ENCODE results near the gene ECHS1. TPM values are rescaled to one million over a fixed set of nuclear protein-coding genes. Genes with fewer than 3 reads are reported as not detected.
A peak's percentile ranks its signal among the peaks of the same experiment; 100 is the strongest.

Gene ECHS1
- total RNA-seq, 1 experiment from 2014 or later = 120 TPM

GRCh38 chr10:133403359-133403758 lies 30.2 kb upstream of the ECHS1 start:
- Histone ChIP-seq H3K9me3 (peaks cover 4% of the 10 kb centered on the region; the same call in 1 of the 2 replicates), H3K4me3 (no peak overlapping the region), H3K36me3 (peaks cover 75% of the 10 kb centered on the region), H3K27me3 (no peaks in the 10 kb centered on the region)
- no peak for DNase-seq

DNA sequence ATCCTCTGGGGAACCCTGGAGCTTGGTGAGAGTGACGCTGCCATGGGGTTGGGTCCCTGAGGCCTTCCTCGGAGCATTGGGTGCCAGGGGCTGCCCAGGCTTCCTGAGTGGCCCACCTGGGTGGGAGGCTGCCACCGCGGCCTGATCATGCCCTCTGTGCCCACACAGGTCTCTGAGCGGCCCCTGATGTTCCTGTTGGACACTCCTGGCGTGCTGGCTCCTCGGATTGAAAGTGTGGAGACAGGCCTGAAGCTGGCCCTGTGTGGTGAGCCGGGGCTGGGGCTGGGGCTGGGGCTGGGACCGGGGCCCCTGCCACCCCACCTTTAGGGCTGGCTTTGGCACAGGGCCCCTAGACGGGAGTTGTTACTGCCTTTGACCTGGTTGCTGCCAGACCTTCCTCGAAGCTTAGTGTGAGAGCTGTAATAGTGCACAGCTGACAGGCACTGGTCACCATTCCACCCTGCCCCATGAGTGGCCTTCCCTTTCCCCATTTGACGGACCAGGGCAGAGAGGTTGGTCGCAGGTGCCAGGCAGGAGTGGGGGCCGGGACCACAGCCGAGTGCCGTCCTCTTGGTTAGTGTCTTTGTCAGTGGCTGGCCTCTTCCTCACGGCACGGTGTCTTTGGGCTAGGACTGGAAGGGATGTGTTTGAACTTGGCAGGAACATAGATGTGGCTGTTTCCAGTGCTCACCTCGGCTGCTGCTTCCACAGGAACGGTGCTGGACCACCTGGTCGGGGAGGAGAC lies 29.0 kb upstream of the ECHS1 start:
- no peak overlapping the region for H3K4me3 ChIP-seq
- no peaks in the 10 kb centered on the region for H3K9me3 ChIP-seq
- DNase-seq = no peak
- no peaks in the 10 kb centered on the region for H3K27me3 ChIP-seq
- peaks cover 69% of the 10 kb centered on the region for H3K36me3 ChIP-seq

DNA sequence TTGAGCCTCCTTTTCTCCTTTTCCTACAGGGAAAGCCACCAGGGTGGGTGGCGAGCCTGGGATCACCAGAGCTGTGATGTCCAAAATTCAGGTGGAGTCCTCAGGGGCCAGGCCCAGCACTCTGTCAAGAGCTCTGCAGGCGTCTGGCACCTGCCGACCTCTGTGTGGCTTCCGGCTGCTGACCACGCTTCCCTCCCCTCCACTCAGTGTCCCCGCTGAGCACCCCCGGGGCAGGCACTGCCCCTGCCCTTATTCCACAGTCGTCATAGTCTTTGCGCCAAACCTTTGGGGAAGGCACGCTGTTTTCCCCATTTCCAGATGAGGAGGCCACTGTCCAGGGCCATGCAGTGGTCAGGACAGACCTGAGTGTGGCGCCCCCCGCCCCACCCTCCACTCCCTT lies 28.3 kb upstream of the ECHS1 start:
- no peaks in the 10 kb centered on the region for H3K9me3 ChIP-seq
- no peak for DNase-seq
- no peaks in the 10 kb centered on the region for H3K27me3 ChIP-seq
- peaks cover 62% of the 10 kb centered on the region for H3K36me3 ChIP-seq
- no peak overlapping the region for H3K4me3 ChIP-seq

GRCh38 chr10:133400624-133401424 lies 27.7 kb upstream of the ECHS1 start:
- Histone ChIP-seq H3K36me3 (peaks cover 64% of the 10 kb centered on the region), H3K4me3 (no peak overlapping the region), H3K9me3 (no peaks in the 10 kb centered on the region), H3K27me3 (no peaks in the 10 kb centered on the region)
- DNase-seq = no peak

- Histone ChIP-seq H3K36me3 (peaks cover 56% of the 10 kb centered on the region), H3K27me3 (no peaks in the 10 kb centered on the region), H3K4me3 (no peak overlapping the region), H3K9me3 (no peaks in the 10 kb centered on the region)
- no peak for DNase-seq
Measured at GRCh38 chr10:133399123-133399601, 26.0 kb upstream of the ECHS1 start.

- Histone ChIP-seq H3K9me3 (no peaks in the 10 kb centered on the region), H3K4me3 (no peak overlapping the region), H3K27me3 (no peaks in the 10 kb centered on the region), H3K36me3 (peaks cover 51% of the 10 kb centered on the region)
- DNase-seq = no peak
Measured at GRCh38 chr10:133397938-133398337, 24.8 kb upstream of the ECHS1 start.

GRCh38 chr10:133396035-133396624 lies 23.0 kb upstream of the ECHS1 start:
- Histone ChIP-seq H3K27me3 (no peaks in the 10 kb centered on the region), H3K4me3 (no peak overlapping the region), H3K36me3 (peaks cover 42% of the 10 kb centered on the region), H3K9me3 (no peaks in the 10 kb centered on the region)
- no peak for DNase-seq

DNA sequence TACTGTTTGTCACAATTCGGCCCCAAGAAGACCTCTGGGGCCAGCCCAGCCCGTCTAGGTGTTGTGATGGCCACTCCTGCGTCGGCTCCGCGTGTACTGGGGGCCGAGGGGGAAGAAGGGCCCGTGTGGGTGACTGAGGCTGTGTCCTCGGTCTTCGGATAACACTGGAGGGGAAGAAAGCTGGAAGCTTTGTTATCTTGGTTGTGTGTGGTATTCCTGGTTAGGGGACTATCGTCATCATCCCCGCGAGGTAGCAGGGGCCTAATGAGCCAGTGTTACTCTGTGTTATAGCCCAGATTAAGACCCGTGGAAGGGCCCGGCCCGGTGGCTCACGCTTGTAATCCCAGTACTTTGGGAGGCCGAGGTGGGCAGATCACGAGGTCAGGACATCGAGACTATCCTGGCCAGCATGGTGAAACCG lies 21.7 kb upstream of the ECHS1 start:
- Histone ChIP-seq H3K36me3 (peaks cover 33% of the 10 kb centered on the region), H3K27me3 (no peaks in the 10 kb centered on the region)
- no peak for DNase-seq

GRCh38 chr10:133394064-133394663 lies 21.0 kb upstream of the ECHS1 start, which contains the start of gene MTG1:
Gene MTG1, plus strand, starts transcription at chr10:133394157. Its CDS starts 64 bp downstream, at chr10:133394221.
- Histone ChIP-seq H3K4me3 (peak within 1 kb of the TSS; percentile 97), H3K27me3 (no peaks in the 10 kb centered on the region), H3K36me3 (peaks cover 26% of the 10 kb centered on the region), H3K9me3 (no peaks in the 10 kb centered on the region)
- peak; percentile 93 for DNase-seq

More for the DNA sequence above, 21.7 kb upstream of the ECHS1 start:
- no peaks in the 10 kb centered on the region for H3K9me3 ChIP-seq
- H3K4me3 ChIP-seq = peak overlapping the region; percentile 97

DNA sequence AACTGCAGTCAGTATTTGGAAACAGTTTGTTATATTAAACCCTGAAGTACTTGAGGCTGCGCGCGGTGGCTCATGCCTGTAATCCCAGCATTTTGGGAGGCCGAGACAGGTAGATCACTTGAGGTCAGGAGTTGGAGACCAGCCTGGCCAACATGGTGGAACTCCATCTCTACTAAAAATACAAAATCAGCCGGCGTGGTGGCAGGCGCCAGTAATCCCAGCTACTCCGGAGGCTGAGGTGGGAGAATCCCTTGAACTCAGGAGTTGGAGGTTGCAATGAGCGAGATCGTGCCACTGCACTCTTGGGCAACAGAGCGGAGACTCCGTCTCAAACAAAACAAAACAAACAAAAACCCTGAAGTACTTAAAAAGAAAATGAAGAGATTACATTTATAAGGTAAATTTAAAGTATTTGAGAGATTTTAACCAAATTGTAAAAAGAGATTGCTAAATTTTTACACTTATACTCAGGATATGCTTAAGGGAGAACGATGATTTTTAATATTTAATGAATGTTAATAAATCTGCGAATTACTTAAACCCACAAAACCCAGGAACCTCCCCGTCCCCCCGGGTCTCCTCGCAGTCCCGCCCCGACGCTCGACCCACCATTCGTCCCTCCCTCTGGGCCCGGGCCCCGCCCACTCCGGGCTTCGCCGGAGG lies 20.4 kb upstream of the ECHS1 start:
- H3K4me3 ChIP-seq = peak overlapping the region; percentile 97
- no peak for DNase-seq
- peaks cover 20% of the 10 kb centered on the region for H3K36me3 ChIP-seq

GRCh38 chr10:133391761-133392518 lies 18.8 kb upstream of the ECHS1 start:
- H3K4me3 ChIP-seq = no peak overlapping the region
- no peaks in the 10 kb centered on the region for H3K27me3 ChIP-seq
- peaks cover 14% of the 10 kb centered on the region for H3K36me3 ChIP-seq
- DNase-seq = no peak
- H3K9me3 ChIP-seq = no peaks in the 10 kb centered on the region

More for the DNA sequence above, 20.4 kb upstream of the ECHS1 start:
- H3K27me3 ChIP-seq = no peaks in the 10 kb centered on the region
- no peaks in the 10 kb centered on the region for H3K9me3 ChIP-seq

GRCh38 chr10:133391249-133391635 lies 18.1 kb upstream of the ECHS1 start:
- Histone ChIP-seq H3K4me3 (no peak overlapping the region), H3K36me3 (peaks cover 12% of the 10 kb centered on the region), H3K27me3 (no peaks in the 10 kb centered on the region), H3K9me3 (no peaks in the 10 kb centered on the region)
- DNase-seq = no peak

GRCh38 chr10:133390597-133391248 lies 17.6 kb upstream of the ECHS1 start:
- Histone ChIP-seq H3K36me3 (peaks cover 7% of the 10 kb centered on the region; the same call in 1 of the 2 replicates), H3K9me3 (no peaks in the 10 kb centered on the region), H3K4me3 (no peak overlapping the region), H3K27me3 (no peaks in the 10 kb centered on the region)
- DNase-seq = no peak

GRCh38 chr10:133388973-133389818 lies 16.0 kb upstream of the ECHS1 start:
- no peaks in the 10 kb centered on the region for H3K27me3 ChIP-seq
- H3K36me3 ChIP-seq = no peaks in the 10 kb centered on the region
- DNase-seq = no peak

More at GRCh38 chr10:133388973-133389818, 16.0 kb upstream of the ECHS1 start:
- Histone ChIP-seq H3K4me3 (no peak overlapping the region), H3K9me3 (no peaks in the 10 kb centered on the region)

Data from MG63 (cell line).